ENCODE measurements around the gene ZNF132. TPM values are rescaled to one million over a fixed set of nuclear protein-coding genes. Genes with fewer than 3 reads are reported as not detected.

Gene ZNF132
- total and polyA plus RNA-seq, 9 of the 15 experiments (the other 6 are each of a cell fraction or from before 2014, with no cell fraction given) = 0.03 to 0.42 (median 0.10) TPM; not detected in 5

DNA sequence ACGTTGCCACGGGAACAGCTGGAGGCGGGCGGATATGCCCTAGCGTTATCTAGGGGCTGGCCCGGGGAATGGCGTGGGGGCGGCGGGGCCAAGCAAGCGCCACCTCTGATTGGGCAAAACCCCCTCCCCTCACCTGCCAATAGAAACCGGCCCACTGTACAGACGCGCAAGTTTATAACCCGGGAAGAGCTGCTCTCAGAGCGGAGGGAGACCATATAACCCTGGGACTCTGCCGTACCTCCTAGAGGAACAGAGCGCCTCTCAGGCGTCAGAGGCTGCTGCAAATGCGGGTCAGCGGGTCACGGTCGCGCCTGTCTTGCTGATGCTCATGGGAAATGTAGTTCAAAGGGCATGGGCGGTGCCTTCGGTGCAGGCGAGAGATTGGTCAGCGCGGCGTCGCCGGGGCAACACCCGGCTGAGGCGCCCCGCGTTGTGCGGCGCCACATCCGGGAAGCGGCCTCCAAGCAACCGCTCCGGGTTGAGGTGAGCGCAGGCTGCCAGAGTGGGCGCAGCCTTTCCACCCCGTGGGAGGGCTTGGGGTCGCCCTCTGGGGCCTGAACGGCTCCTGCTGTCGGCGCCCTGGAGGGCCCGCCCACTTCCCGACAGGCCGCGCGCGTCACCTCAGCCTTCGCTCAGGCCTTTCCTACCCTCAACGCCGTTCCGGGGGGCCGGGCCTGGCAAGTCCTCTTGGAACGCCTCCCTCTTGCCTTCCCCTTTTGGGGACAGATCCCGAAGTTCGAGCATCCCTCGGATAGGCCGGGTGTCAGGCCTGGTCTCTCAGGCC lies 36.0 kb upstream of the ZNF132 start, which contains the start of gene ZNF446 (continued):
- no peak; the same call in 1 of the 2 replicates for TF ChIP-seq NCOR1 (IDR thresholded peaks at IDR 0.05)
- TF ChIP-seq HEY1 (CRISPR knock-in tag; IDR thresholded peaks at IDR 0.05; ENCODE audit: borderline replicate concordance) = no peak
- TF ChIP-seq NEUROD1 (IDR thresholded peaks at IDR 0.05; ENCODE audit: borderline replicate concordance, low read depth, low read length, partially characterized antibody) = no peak
- no peak for TF ChIP-seq PPARD (CRISPR knock-in tag; IDR thresholded peaks at IDR 0.05)
- no peak for TF ChIP-seq SMAD2 (IDR thresholded peaks at IDR 0.05; ENCODE audit: low read depth, low read length)
- no peak for TF ChIP-seq SNIP1 (IDR thresholded peaks at IDR 0.05; ENCODE audit: low read depth)
- TF ChIP-seq LARP7 (IDR thresholded peaks at IDR 0.05) = no peak
- 0 out of 4 replicates have a peak, but pooled peaks of 1 of the 2 experiments have one; percentile 0 for TF ChIP-seq ETV6 (IDR thresholded peaks at IDR 0.05; ENCODE audit: borderline replicate concordance in 1 of 2, low read depth in 2 of 2, low read length in 1 of 2)
- TF ChIP-seq ETV6 (CRISPR knock-in tag; IDR thresholded peaks at IDR 0.05; ENCODE audit: borderline replicate concordance) = no peak
- no peak for TF ChIP-seq CBFA2T2 (conservative IDR thresholded peaks at IDR 0.05)
- no peak for TF ChIP-seq RNF2 (IDR thresholded peaks at IDR 0.05)
- no peak for TF ChIP-seq NFIX (CRISPR knock-in tag; IDR thresholded peaks at IDR 0.05; ENCODE audit: low read depth)
- TF ChIP-seq, protein P1, sequence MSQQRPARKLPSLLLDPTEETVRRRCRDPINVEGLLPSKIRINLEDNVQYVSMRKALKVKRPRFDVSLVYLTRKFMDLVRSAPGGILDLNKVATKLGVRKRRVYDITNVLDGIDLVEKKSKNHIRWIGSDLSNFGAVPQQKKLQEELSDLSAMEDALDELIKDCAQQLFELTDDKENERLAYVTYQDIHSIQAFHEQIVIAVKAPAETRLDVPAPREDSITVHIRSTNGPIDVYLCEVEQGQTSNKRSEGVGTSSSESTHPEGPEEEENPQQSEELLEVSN (IDR thresholded peaks at IDR 0.05; ENCODE audit: borderline replicate concordance in 1 of 2, extremely low read depth in 1 of 2, insufficient read depth in 1 of 2, insufficient read length in 1 of 2, low read depth in 1 of 2, low read length in 1 of 2, poor library complexity in 1 of 2, severe bottlenecking in 1 of 2) = peak in 1 of 2 experiments; percentile 31
- TF ChIP-seq ZNF121 (CRISPR knock-in tag; conservative IDR thresholded peaks at IDR 0.05) = no peak
- TF ChIP-seq ARID2 (IDR thresholded peaks at IDR 0.05) = no peak
- TF ChIP-seq, protein P2, sequence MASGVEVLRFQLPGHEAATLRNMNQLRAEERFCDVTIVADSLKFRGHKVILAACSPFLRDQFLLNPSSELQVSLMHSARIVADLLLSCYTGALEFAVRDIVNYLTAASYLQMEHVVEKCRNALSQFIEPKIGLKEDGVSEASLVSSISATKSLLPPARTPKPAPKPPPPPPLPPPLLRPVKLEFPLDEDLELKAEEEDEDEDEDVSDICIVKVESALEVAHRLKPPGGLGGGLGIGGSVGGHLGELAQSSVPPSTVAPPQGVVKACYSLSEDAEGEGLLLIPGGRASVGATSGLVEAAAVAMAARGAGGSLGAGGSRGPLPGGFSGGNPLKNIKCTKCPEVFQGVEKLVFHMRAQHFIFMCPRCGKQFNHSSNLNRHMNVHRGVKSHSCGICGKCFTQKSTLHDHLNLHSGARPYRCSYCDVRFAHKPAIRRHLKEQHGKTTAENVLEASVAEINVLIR (CRISPR knock-in tag; IDR thresholded peaks at IDR 0.05) = peak; percentile 62
- no peak for TF ChIP-seq TFAM (CRISPR knock-in tag; conservative IDR thresholded peaks at IDR 0.05)
- no peak; the same call in 1 of the 2 replicates for TF ChIP-seq PATZ1 (CRISPR knock-in tag; IDR thresholded peaks at IDR 0.05; ENCODE audit: borderline replicate concordance)
- TF ChIP-seq RAD51 (IDR thresholded peaks at IDR 0.05; ENCODE audit: borderline replicate concordance, low read depth) = no peak
- TF ChIP-seq, protein P3, sequence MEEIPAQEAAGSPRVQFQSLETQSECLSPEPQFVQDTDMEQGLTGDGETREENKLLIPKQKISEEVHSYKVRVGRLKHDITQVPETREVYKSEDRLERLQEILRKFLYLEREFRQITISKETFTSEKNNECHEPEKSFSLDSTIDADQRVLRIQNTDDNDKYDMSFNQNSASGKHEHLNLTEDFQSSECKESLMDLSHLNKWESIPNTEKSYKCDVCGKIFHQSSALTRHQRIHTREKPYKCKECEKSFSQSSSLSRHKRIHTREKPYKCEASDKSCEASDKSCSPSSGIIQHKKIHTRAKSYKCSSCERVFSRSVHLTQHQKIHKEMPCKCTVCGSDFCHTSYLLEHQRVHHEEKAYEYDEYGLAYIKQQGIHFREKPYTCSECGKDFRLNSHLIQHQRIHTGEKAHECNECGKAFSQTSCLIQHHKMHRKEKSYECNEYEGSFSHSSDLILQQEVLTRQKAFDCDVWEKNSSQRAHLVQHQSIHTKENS (CRISPR knock-in tag; IDR thresholded peaks at IDR 0.05) = no peak
- TF ChIP-seq RBM25 (IDR thresholded peaks at IDR 0.05; ENCODE audit: low read depth, low read length, severe bottlenecking) = peak; percentile 66
- TF ChIP-seq SMARCA5 (IDR thresholded peaks at IDR 0.05) = no peak

Data from K562 (cell line).